Smooth muscle cell (in vitro differentiated cells): Measurements from ENCODE around the gene TBC1D4. TPM values are rescaled to one million over a fixed set of nuclear protein-coding genes. Genes with fewer than 3 reads are reported as not detected.

Experiments used
- DNase-seq: peaks from one replicate; lab custom pipeline; 2025; ENCODE audit not compliant: unreplicated experiment; lab: John Stamatoyannopoulos, UW
- H2AFZ ChIP-seq: fragments of 200-600 bp; sonication (generic); 2 replicates; pipeline ENCODE4 v1.6.0; 2016; ENCODE audit warnings: antibody characterized with exemption, low read depth, mild to moderate bottlenecking
- H3F3A ChIP-seq: fragments of 200-600 bp; sonication (generic); 2 replicates; pipeline ENCODE4 v1.6.0; 2017; ENCODE audit warnings: antibody characterized with exemption, low read depth
- H3K27ac ChIP-seq: fragments of 200-600 bp; sonication (generic); 2 replicates; pipeline ENCODE4 v1.5.1; 2016; ENCODE audit warnings: low read depth, mild to moderate bottlenecking
- H3K27me3 ChIP-seq: fragments of 200-600 bp; sonication (generic); 2 replicates; pipeline ENCODE4 v1.6.1; 2016; ENCODE audit warnings: low read depth, mild to moderate bottlenecking
- H3K36me3 ChIP-seq: fragments of 200-600 bp; sonication (generic); 2 replicates; pipeline ENCODE4 v1.5.1; 2016; ENCODE audit warnings: low read depth
- H3K4me1 ChIP-seq: fragments of 200-600 bp; sonication (generic); 2 replicates; pipeline ENCODE4 v1.5.1; 2016; ENCODE audit warnings: low read depth
- H3K4me2 ChIP-seq: fragments of 200-600 bp; sonication (generic); 2 replicates; pipeline ENCODE4 v1.6.0; 2016; ENCODE audit warnings: mild to moderate bottlenecking
- H3K4me3 ChIP-seq: fragments of 200-600 bp; sonication (generic); 2 replicates; pipeline ENCODE4 v1.5.1; 2016; ENCODE audit warnings: mild to moderate bottlenecking
- H3K79me2 ChIP-seq: fragments of 200-600 bp; sonication (generic); 2 replicates; pipeline ENCODE4 v1.6.0; 2016; ENCODE audit warnings: low read depth, mild to moderate bottlenecking
- H3K9ac ChIP-seq: fragments of 200-600 bp; sonication (generic); 2 replicates; pipeline ENCODE4 v1.6.0; 2016; ENCODE audit warnings: low read depth
- H3K9me3 ChIP-seq: fragments of 200-600 bp; sonication (generic); replicated peaks from 2 replicates; pipeline ENCODE4 v1.5.1; 2016; ENCODE audit warnings: low read depth
- H4K20me1 ChIP-seq: fragments of 200-600 bp; sonication (generic); 2 replicates; pipeline ENCODE4 v1.6.0; 2016; ENCODE audit warnings: low read depth
- WGBS: methylation state at CpG from one replicate; pipeline ENCODE4 v1.1.7; 2016; ENCODE audit warnings: low lambda C conversion rate; 5-methylcytosine and 5-hydroxymethylcytosine counted together
- polyA plus RNA-seq: library from polyadenylated mRNA; unstranded; fragments of >200 nt; fragmentation: Nextera tagmentation; extraction: Ambion mirVana; gene quantifications from 2 replicates; pipeline ENCODE4 v1.2.1, GENCODE V29; 2016
- total RNA-seq: library from RNA; depleted of rRNA; stranded (reverse); fragments of >200 nt; gene quantifications from 2 replicates; pipeline ENCODE4 v1.2.3, GENCODE V29; 2014
- TF ChIP-seq, protein P1 (sequence below): fragments of 200-600 bp; sonication (generic); IDR thresholded peaks from 2 replicates; pipeline ENCODE4 v1.5.1; 2017; ENCODE audit warnings: borderline replicate concordance, mild to moderate bottlenecking, antibody characterized with exemption; ENCODE audit not compliant: insufficient read depth, poor library complexity, severe bottlenecking

The TBC1D4 gene
- total and polyA plus RNA-seq, 2 experiments from 2014 or later: 7.7 to 21.9 TPM

DNA sequence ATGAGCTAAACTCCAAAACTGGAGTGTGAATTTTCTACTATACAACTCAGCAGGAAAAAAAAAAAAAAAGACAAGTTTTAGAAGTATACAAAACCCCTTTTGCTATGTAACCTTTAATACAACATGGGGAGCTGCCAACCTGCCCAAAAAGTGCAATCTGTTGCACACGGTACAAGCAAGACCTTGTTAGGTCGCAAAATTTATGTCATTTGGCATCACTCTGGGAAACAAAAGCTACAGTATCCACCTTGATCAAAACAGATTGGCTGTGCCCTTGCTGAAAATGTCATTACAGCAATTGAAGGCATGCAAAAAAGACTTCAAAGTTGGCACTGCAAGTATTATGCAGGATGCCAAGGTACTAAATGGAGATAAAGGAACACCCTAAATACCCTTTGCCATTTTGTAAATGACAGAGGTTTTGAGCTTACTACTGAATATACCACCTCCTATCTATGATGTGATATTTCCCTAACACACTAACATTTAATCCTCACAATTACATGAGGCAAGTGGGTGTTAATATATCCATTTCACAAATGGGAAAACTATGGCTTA lies 150.1 kb downstream of the TBC1D4 start:
- Histone ChIP-seq H3K27me3 (no peaks in the 10 kb centered on the region), H3K27ac (no peak overlapping the region), H3K4me2 (no peak overlapping the region), H4K20me1 (no peaks in the 10 kb centered on the region), H3K36me3 (no peaks in the 10 kb centered on the region), H3K4me3 (no peak overlapping the region), H3K79me2 (no peaks in the 10 kb centered on the region), H2AFZ (no peak overlapping the region), H3K4me1 (peaks cover 5% of the 10 kb centered on the region), H3K9me3 (no peaks in the 10 kb centered on the region), H3F3A (no peaks in the 10 kb centered on the region), H3K9ac (no peak overlapping the region)
- WGBS: 94% methylated on average over 2 of the region's 2 CpGs
- TF ChIP-seq, protein P1, sequence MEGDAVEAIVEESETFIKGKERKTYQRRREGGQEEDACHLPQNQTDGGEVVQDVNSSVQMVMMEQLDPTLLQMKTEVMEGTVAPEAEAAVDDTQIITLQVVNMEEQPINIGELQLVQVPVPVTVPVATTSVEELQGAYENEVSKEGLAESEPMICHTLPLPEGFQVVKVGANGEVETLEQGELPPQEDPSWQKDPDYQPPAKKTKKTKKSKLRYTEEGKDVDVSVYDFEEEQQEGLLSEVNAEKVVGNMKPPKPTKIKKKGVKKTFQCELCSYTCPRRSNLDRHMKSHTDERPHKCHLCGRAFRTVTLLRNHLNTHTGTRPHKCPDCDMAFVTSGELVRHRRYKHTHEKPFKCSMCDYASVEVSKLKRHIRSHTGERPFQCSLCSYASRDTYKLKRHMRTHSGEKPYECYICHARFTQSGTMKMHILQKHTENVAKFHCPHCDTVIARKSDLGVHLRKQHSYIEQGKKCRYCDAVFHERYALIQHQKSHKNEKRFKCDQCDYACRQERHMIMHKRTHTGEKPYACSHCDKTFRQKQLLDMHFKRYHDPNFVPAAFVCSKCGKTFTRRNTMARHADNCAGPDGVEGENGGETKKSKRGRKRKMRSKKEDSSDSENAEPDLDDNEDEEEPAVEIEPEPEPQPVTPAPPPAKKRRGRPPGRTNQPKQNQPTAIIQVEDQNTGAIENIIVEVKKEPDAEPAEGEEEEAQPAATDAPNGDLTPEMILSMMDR: no peak
- no peak for DNase-seq

DNA sequence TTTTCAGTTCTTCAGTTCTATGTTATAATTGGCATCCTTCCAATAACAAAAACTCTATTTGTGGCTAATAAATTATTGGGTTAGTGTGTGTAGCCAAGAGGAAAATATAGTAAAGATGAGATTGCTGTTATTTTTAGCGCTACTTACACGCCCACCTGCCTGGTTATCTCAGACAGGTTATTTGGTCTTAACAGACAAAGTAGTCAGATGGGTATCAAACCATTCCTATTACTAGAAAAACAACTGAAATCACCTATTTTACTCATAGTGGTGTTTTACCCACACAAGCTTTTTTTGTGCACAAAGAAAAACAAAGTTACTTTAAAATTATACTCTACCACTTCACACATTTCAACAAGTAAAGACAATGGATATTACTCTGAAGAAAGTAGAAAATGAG lies 151.2 kb downstream of the TBC1D4 start:
- Histone ChIP-seq H3K4me3 (no peak overlapping the region), H3K9me3 (no peaks in the 10 kb centered on the region), H3K27me3 (no peaks in the 10 kb centered on the region), H3K27ac (no peak overlapping the region), H3K4me2 (no peak overlapping the region), H4K20me1 (no peaks in the 10 kb centered on the region), H3K79me2 (no peaks in the 10 kb centered on the region), H3K36me3 (peaks cover 2% of the 10 kb centered on the region), H3F3A (no peaks in the 10 kb centered on the region), H3K9ac (no peak overlapping the region), H3K4me1 (peaks cover 5% of the 10 kb centered on the region), H2AFZ (no peak overlapping the region)
- 91% methylated on average over 2 of the region's 2 CpGs for WGBS
- TF ChIP-seq, protein P1: no peak
- DNase-seq: no peak

DNA sequence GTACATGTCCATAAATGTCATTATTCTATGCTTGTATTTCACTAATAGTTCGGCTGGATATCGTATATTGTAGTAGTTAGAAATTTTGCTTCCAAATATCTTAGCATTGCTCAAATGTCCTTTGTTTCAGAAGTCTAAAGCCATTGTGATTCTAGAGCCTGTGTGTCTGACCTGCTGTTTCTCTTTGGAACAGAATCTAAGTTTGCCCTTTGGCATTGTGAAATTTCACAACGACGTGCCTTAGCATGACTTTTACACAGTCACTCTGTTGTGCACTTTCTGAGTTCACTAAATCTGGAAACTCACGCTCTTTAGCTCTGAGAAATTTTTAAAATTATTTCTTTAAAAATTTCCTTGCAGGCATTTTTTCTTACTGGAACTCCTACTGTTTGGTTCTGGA lies 152.2 kb downstream of the TBC1D4 start:
- DNase-seq: no peak
- Histone ChIP-seq H3K27me3 (no peaks in the 10 kb centered on the region), H3K4me1 (peaks cover 5% of the 10 kb centered on the region), H3K4me3 (no peak overlapping the region), H3K79me2 (no peaks in the 10 kb centered on the region), H3K36me3 (peaks cover 8% of the 10 kb centered on the region), H3F3A (no peaks in the 10 kb centered on the region), H4K20me1 (no peaks in the 10 kb centered on the region), H3K4me2 (no peak overlapping the region), H3K27ac (no peak overlapping the region), H3K9me3 (no peaks in the 10 kb centered on the region), H3K9ac (no peak overlapping the region), H2AFZ (no peak overlapping the region)
- WGBS: 83% methylated on average over 5 of the region's 5 CpGs
- TF ChIP-seq, protein P1: no peak

DNA sequence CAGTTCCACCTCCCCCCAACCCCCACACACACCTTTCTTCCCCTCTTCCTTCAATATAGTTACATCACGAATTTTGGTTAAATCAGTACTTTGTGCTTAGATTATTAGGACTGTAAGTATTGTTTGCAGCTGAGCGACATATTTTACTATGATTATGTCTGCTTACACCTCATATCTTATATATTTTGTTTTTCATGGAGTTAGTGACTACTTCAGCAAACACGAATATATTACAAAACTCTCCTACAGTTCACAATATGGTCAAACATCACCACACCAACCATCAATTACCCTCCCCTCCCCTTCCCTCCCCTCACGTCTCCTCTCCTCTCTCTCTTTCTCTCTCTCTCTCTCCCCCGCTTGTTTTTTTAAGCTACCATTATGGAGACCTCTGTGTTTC lies 152.9 kb downstream of the TBC1D4 start:
- H3K79me2 ChIP-seq: no peaks in the 10 kb centered on the region
- no peaks in the 10 kb centered on the region for H3K27me3 ChIP-seq
- H3F3A ChIP-seq: no peaks in the 10 kb centered on the region
- no peak overlapping the region for H3K4me2 ChIP-seq
- TF ChIP-seq, protein P1: no peak
- H3K4me1 ChIP-seq: peaks cover 5% of the 10 kb centered on the region
- H2AFZ ChIP-seq: no peak overlapping the region
- H3K4me3 ChIP-seq: no peak overlapping the region
- H3K9ac ChIP-seq: no peak overlapping the region
- WGBS: 72% methylated on average over 5 of the region's 5 CpGs
- DNase-seq: no peak
- no peak overlapping the region for H3K27ac ChIP-seq
- peaks cover 8% of the 10 kb centered on the region for H3K36me3 ChIP-seq
- no peaks in the 10 kb centered on the region for H3K9me3 ChIP-seq
- H4K20me1 ChIP-seq: no peaks in the 10 kb centered on the region
